HEK293 (cell line): ENCODE data around the gene GALNTL6.

Experiments
- CTCF ChIA-PET: fragments of 350-600 bp; formaldehyde crosslinking; extraction: SDS; loops from one replicate; lab custom pipeline; 2021; ENCODE audit warnings: antibody characterized with exemption; lab: Yijun Ruan, JAX
- POLR2A ChIA-PET: fragments of 300-600 bp; formaldehyde crosslinking; extraction: SDS; loops from one replicate; lab custom pipeline; 2020; ENCODE audit warnings: antibody characterized with exemption, inconsistent platforms; lab: Yijun Ruan, JAX
- H3K27ac ChIP-seq: fragments of 200-500 bp; sonication (Bioruptor generic); 2 replicates; pipeline ENCODE4 v1.5.1; 2014; ENCODE audit warnings: low read depth, low read length, control low read depth, inconsistent platforms; ENCODE audit errors: extremely low read depth
- H3K36me3 ChIP-seq, 2 experiments: fragments of 200-500 bp in 1 of 2; sonication (Bioruptor generic) in 1 of 2; 1 replicate in 1 of 2; 2 replicates in 1 of 2; pipeline ENCODE4 v1.5.1; 2014 to 2017; ENCODE audit warnings: inconsistent platforms in 2 of 2, low read length in 2 of 2; ENCODE audit not compliant: control insufficient read depth in 2 of 2, insufficient read depth in 1 of 2
- H3K4me1 ChIP-seq: fragments of 200-500 bp; sonication (Bioruptor generic); 2 replicates; pipeline ENCODE4 v1.5.1; 2014; ENCODE audit warnings: mild to moderate bottlenecking, low read length, inconsistent platforms; ENCODE audit not compliant: control insufficient read depth, insufficient read depth
- H3K4me3 ChIP-seq: 2 replicates; pipeline ENCODE4 v1.5.1; 2011; ENCODE audit warnings: low read depth, mild to moderate bottlenecking, control low read depth, low read length, moderate library complexity
- H3K9me3 ChIP-seq: fragments of 200-500 bp; sonication (Bioruptor generic); 2 replicates; pipeline ENCODE4 v1.5.1; 2014; ENCODE audit warnings: low read depth, low read length, inconsistent platforms; ENCODE audit not compliant: control insufficient read depth, insufficient read depth
- ATF2 ChIP-seq: fragments of 450-650 bp; formaldehyde crosslinking; IDR thresholded peaks from 2 replicates; pipeline ENCODE4 v1.5.1; 2016; ENCODE audit warnings: missing biosample characterization, missing genetic modification characterization, low read depth
- BCL11A ChIP-seq: fragments of 450-650 bp; formaldehyde crosslinking; IDR thresholded peaks from 2 replicates; pipeline ENCODE4 v1.5.1; 2016; ENCODE audit warnings: low read depth, missing biosample characterization, missing genetic modification characterization
- OVOL3 ChIP-seq: fragments of 450-650 bp; formaldehyde crosslinking; IDR thresholded peaks from 2 replicates; pipeline ENCODE4 v1.5.1; 2016; ENCODE audit warnings: missing biosample characterization, missing genetic modification characterization
- PATZ1 ChIP-seq: fragments of 450-650 bp; formaldehyde crosslinking; IDR thresholded peaks from 2 replicates; pipeline ENCODE4 v1.5.1; 2016; ENCODE audit warnings: missing biosample characterization, missing genetic modification characterization
- RBAK ChIP-seq: fragments of 450-650 bp; formaldehyde crosslinking; IDR thresholded peaks from 2 replicates; pipeline ENCODE4 v1.5.1; 2016; ENCODE audit warnings: missing biosample characterization, missing genetic modification characterization
- REST ChIP-seq: fragments of 450-650 bp; formaldehyde crosslinking; IDR thresholded peaks from 2 replicates; pipeline ENCODE4 v1.5.1; 2016; ENCODE audit warnings: missing biosample characterization, missing genetic modification characterization
- SETDB1 ChIP-seq: IDR thresholded peaks from one replicate; pipeline ENCODE4 v1.6.1; 2017; ENCODE audit warnings: mild to moderate bottlenecking, low read length, moderate library complexity, mixed read lengths; ENCODE audit not compliant: insufficient read length
- TSHZ1 ChIP-seq: fragments of 450-650 bp; formaldehyde crosslinking; IDR thresholded peaks from 2 replicates; pipeline ENCODE4 v1.5.1; 2016; ENCODE audit warnings: missing biosample characterization, missing genetic modification characterization, borderline replicate concordance
- ZFP3 ChIP-seq: fragments of 450-650 bp; formaldehyde crosslinking; IDR thresholded peaks from 2 replicates; pipeline ENCODE4 v1.5.1; 2016; ENCODE audit warnings: low read depth, missing biosample characterization, missing genetic modification characterization
- ZFP41 ChIP-seq: fragments of 450-650 bp; formaldehyde crosslinking; IDR thresholded peaks from 2 replicates; pipeline ENCODE4 v1.5.1; 2016; ENCODE audit warnings: missing biosample characterization, missing genetic modification characterization, borderline replicate concordance
- ZFP69B ChIP-seq: fragments of 450-650 bp; formaldehyde crosslinking; IDR thresholded peaks from 2 replicates; pipeline ENCODE4 v1.5.1; 2016; ENCODE audit warnings: missing biosample characterization, missing genetic modification characterization
- ZNF155 ChIP-seq: fragments of 450-650 bp; formaldehyde crosslinking; IDR thresholded peaks from 2 replicates; pipeline ENCODE4 v1.5.1; 2016; ENCODE audit warnings: missing biosample characterization, missing genetic modification characterization
- ZNF174 ChIP-seq: fragments of 450-650 bp; formaldehyde crosslinking; IDR thresholded peaks from 2 replicates; pipeline ENCODE4 v1.5.0; 2017; ENCODE audit warnings: missing biosample characterization, mild to moderate bottlenecking, missing genetic modification characterization
- ZNF23 ChIP-seq: fragments of 450-650 bp; formaldehyde crosslinking; IDR thresholded peaks from 2 replicates; pipeline ENCODE4 v1.5.1; 2016; ENCODE audit warnings: missing biosample characterization, missing genetic modification characterization, borderline replicate concordance
- ZNF248 ChIP-seq: fragments of 450-650 bp; formaldehyde crosslinking; IDR thresholded peaks from 2 replicates; pipeline ENCODE4 v1.5.1; 2017; ENCODE audit warnings: missing biosample characterization, missing genetic modification characterization
- ZNF274 ChIP-seq, 2 experiments: fragments of 200-500 bp in 1 of 2; fragments of 450-650 bp in 1 of 2; sonication (Bioruptor generic) in 1 of 2; formaldehyde crosslinking in 1 of 2; IDR thresholded peaks; 2 replicates each; pipeline versions ENCODE4 v1.5.1 to v1.6.1; 2014 to 2016; ENCODE audit warnings: borderline replicate concordance in 1 of 2, inconsistent platforms in 1 of 2, low read length in 1 of 2, missing biosample characterization in 1 of 2, missing genetic modification characterization in 1 of 2
- ZNF302 ChIP-seq: fragments of 450-650 bp; formaldehyde crosslinking; IDR thresholded peaks from 2 replicates; pipeline ENCODE4 v1.5.1; 2016; ENCODE audit warnings: missing biosample characterization, missing genetic modification characterization, low read depth
- ZNF311 ChIP-seq: fragments of 450-650 bp; formaldehyde crosslinking; IDR thresholded peaks from 2 replicates; pipeline ENCODE4 v1.5.1; 2017; ENCODE audit warnings: missing biosample characterization, missing genetic modification characterization, borderline replicate concordance
- ZNF404 ChIP-seq: fragments of 450-650 bp; formaldehyde crosslinking; IDR thresholded peaks from 2 replicates; pipeline ENCODE4 v1.5.1; 2017; ENCODE audit warnings: missing biosample characterization, missing genetic modification characterization
- ZNF48 ChIP-seq: fragments of 450-650 bp; formaldehyde crosslinking; IDR thresholded peaks from 2 replicates; pipeline ENCODE4 v1.5.1; 2016; ENCODE audit warnings: missing biosample characterization, missing genetic modification characterization
- ZNF610 ChIP-seq: fragments of 450-650 bp; formaldehyde crosslinking; IDR thresholded peaks from 2 replicates; pipeline ENCODE4 v1.5.1; 2016; ENCODE audit warnings: missing biosample characterization, missing genetic modification characterization, borderline replicate concordance
- ZNF629 ChIP-seq: fragments of 450-650 bp; formaldehyde crosslinking; IDR thresholded peaks from 2 replicates; pipeline ENCODE4 v1.5.1; 2017; ENCODE audit warnings: missing biosample characterization, missing genetic modification characterization
- ZNF654 ChIP-seq: fragments of 450-650 bp; formaldehyde crosslinking; IDR thresholded peaks from 2 replicates; pipeline ENCODE4 v1.5.1; 2016; ENCODE audit warnings: low read depth, missing biosample characterization, missing genetic modification characterization
- ZNF658 ChIP-seq: fragments of 450-650 bp; formaldehyde crosslinking; IDR thresholded peaks from 2 replicates; pipeline ENCODE4; 2016; ENCODE audit warnings: missing biosample characterization, missing genetic modification characterization
- ZNF707 ChIP-seq: fragments of 450-650 bp; formaldehyde crosslinking; IDR thresholded peaks from 2 replicates; pipeline ENCODE4 v1.5.1; 2016; ENCODE audit warnings: missing biosample characterization, missing genetic modification characterization
- ZNF785 ChIP-seq: fragments of 450-650 bp; formaldehyde crosslinking; IDR thresholded peaks from 2 replicates; pipeline ENCODE4 v1.5.1; 2016; ENCODE audit warnings: missing biosample characterization, missing genetic modification characterization
- ZNF837 ChIP-seq: fragments of 450-650 bp; formaldehyde crosslinking; IDR thresholded peaks from 2 replicates; pipeline ENCODE4 v1.5.1; 2016; ENCODE audit warnings: missing biosample characterization, missing genetic modification characterization
- ZNF843 ChIP-seq: fragments of 450-650 bp; formaldehyde crosslinking; IDR thresholded peaks from 2 replicates; pipeline ENCODE4 v1.5.1; 2016; ENCODE audit warnings: missing biosample characterization, missing genetic modification characterization
- ZSCAN23 ChIP-seq: fragments of 450-650 bp; formaldehyde crosslinking; IDR thresholded peaks from 2 replicates; pipeline ENCODE4 v1.5.1; 2016; ENCODE audit warnings: missing biosample characterization, missing genetic modification characterization

The GALNTL6 gene

GRCh38 chr4:172982151-172982590, 1169.0 kb downstream of the GALNTL6 start:
- H3K27ac ChIP-seq: peak overlapping the region; percentile 24
- CTCF ChIA-PET: interaction anchor here (0.7 kb wide), 1 partner anchor 96 kb away, joined by 3 read pairs; no protein-coding TSS in a partner anchor
- POLR2A ChIA-PET: no interaction called here
- TF ChIP-seq ZNF155 (tag by site-specific recombination) (no peak), ATF2 (no peak), ZNF707 (no peak), ZNF785 (tag by site-specific recombination) (no peak), ZNF302 (tag by site-specific recombination) (no peak), SETDB1 (no peak), ZFP3 (tag by site-specific recombination) (no peak), ZSCAN23 (tag by site-specific recombination) (no peak), ZNF274 (IDR thresholded peaks at IDR 0.05; ENCODE audit: low read length) (no peak), ZNF274 (tag by site-specific recombination; IDR thresholded peaks at IDR 0.05; ENCODE audit: borderline replicate concordance) (no peak), ZNF610 (tag by site-specific recombination) (no peak), ZNF629 (tag by site-specific recombination) (peak; percentile 88), ZNF48 (no peak), ZNF654 (tag by site-specific recombination) (no peak), REST (no peak), ZFP41 (tag by site-specific recombination) (no peak), ZFP69B (tag by site-specific recombination) (no peak), ZNF23 (no peak), ZNF837 (tag by site-specific recombination) (no peak), ZNF174 (tag by site-specific recombination) (no peak), ZNF248 (tag by site-specific recombination) (no peak), PATZ1 (tag by site-specific recombination) (peak; percentile 56; the same call in 1 of the 2 replicates), ZNF404 (tag by site-specific recombination) (no peak), OVOL3 (peak; percentile 66; the same call in 1 of the 2 replicates), ZNF658 (tag by site-specific recombination) (no peak), ZNF311 (tag by site-specific recombination) (no peak), RBAK (tag by site-specific recombination) (no peak), ZNF843 (tag by site-specific recombination) (peak; percentile 90), TSHZ1 (0 out of 2 replicates have a peak, but pooled peaks have one; percentile 61), BCL11A (tag by site-specific recombination) (peak; percentile 47; the same call in 1 of the 2 replicates)

More at GRCh38 chr4:172982151-172982590, 1169.0 kb downstream of the GALNTL6 start:
- Histone ChIP-seq H3K4me3 (no peak overlapping the region), H3K36me3 (no peaks in the 10 kb centered on the region), H3K9me3 (no peaks in the 10 kb centered on the region), H3K4me1 (no peaks in the 10 kb centered on the region)
